ENCODE measurements around the gene ASTL.

ASTL gene

DNA sequence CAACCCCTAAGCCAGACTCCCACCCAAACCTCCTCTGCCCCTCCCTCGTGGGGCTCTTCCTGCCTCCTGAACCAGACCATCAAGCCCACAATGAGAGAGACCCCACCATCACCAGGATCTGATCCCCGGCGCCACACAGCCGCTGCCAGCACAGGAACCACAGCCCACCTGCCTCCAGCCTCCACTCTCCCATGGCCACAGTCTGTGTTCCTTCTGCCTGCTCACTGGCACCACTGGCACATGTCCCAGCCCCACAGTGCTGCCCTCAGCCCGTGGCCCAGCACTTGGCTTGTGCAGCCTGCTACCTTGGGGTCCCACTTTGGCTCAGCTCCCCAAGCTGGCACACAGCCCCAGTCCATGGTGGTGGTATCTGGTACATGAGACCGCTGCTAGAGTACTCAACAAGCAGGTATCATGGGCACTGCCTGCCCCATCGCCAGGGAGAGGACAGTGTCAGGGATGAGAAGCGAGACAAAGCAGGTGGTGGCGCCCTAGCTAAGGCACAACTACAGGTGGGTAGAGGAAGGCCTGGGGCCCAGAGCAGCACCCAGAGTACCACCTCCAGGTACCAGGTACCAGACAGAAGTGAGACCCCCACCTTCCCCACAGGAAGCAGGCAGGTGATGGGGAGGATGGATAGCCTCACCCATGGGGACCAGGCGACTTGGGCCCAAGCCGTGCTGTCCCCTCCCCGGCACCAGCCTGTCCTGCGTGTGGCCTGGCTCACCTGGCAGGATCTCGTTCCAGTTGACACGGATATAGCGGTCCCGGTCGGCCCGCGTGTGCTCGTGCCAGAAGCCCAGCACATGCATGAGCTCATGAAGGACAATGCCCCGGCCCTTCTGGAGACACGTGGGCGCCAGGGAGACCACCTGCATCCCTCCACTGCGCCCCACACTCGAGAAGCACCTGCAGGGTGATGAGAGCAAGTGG is 6.2 kb downstream of the ASTL start:
- Mint-ChIP-seq H3K9me3 (no peaks in the 10 kb centered on the region), H3K4me3 (peak overlapping the region; percentile 37), H3K27me3 (no peaks in the 10 kb centered on the region), H3K4me1 (ENCODE audit: low read depth) (peaks cover 27% of the 10 kb centered on the region), H3K27ac (peak overlapping the region; percentile 86), H3K36me3 (ENCODE audit: low read depth) (peaks cover 30% of the 10 kb centered on the region)
- DNase-seq, result no peak

DNA sequence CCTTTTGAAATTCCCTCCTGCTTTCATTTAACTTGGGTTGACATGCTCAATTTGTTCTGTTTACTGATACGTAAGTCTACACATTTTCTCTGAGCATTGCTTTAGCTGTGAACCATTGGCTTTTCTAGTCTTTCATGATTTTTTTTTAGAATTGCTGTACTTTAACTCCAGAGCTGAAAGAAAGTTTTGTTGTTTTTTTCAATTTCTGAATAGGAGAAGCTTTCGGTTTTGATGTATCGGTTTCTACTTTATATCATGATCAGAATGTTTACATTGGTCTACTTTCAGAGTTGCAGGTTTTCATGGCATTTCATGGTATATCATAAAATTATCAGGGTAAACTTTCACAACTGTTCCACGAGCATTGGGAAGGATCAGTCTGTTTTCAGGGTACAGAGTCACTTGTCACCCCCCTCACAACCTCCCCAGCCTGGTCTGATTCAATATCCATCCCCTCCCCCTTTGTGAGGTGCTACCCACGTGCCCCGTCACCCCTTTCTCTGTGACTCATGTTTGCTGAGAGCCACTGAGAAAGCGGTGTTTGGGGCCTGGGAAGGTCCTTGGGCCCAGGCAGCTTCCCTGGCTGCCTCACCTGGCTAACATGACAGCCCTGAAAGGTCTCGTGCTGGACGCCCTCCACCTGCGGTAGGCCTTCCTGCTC is 7.0 kb downstream of the ASTL start:
- peak overlapping the region; percentile 86 for H3K27ac Mint-ChIP-seq
- no peak for DNase-seq
- peaks cover 27% of the 10 kb centered on the region for H3K4me1 Mint-ChIP-seq (ENCODE audit: low read depth)
- H3K27me3 Mint-ChIP-seq, result no peaks in the 10 kb centered on the region
- no peaks in the 10 kb centered on the region for H3K9me3 Mint-ChIP-seq
- H3K4me3 Mint-ChIP-seq, result peak overlapping the region; percentile 37
- peaks cover 34% of the 10 kb centered on the region for H3K36me3 Mint-ChIP-seq (ENCODE audit: low read depth)

DNA sequence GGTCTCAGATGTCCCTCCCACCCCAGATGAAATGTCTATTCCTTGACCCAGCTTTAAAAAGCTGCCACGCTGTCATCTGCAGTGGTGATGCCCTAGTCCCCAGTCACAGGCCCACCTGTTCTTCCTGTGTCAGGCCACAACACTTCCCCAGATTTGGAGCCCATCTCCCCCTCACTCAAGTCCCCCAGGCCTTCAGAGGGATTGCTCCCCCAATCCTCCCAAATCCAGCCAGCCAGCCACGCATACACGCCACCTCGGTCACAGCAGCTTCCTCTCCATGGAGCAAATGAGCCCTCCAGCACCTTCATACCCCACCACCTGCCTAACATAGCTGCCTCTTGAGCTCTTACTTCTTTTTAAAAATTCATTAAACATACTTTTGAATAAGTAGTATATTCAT is 7.8 kb downstream of the ASTL start:
- H3K9me3 Mint-ChIP-seq, result no peaks in the 10 kb centered on the region
- no peak for DNase-seq
- H3K4me1 Mint-ChIP-seq (ENCODE audit: low read depth), result peaks cover 27% of the 10 kb centered on the region
- H3K27ac Mint-ChIP-seq, result peak overlapping the region; percentile 86
- no peaks in the 10 kb centered on the region for H3K27me3 Mint-ChIP-seq
- H3K4me3 Mint-ChIP-seq, result no peak overlapping the region
- H3K36me3 Mint-ChIP-seq (ENCODE audit: low read depth), result peaks cover 39% of the 10 kb centered on the region

DNA sequence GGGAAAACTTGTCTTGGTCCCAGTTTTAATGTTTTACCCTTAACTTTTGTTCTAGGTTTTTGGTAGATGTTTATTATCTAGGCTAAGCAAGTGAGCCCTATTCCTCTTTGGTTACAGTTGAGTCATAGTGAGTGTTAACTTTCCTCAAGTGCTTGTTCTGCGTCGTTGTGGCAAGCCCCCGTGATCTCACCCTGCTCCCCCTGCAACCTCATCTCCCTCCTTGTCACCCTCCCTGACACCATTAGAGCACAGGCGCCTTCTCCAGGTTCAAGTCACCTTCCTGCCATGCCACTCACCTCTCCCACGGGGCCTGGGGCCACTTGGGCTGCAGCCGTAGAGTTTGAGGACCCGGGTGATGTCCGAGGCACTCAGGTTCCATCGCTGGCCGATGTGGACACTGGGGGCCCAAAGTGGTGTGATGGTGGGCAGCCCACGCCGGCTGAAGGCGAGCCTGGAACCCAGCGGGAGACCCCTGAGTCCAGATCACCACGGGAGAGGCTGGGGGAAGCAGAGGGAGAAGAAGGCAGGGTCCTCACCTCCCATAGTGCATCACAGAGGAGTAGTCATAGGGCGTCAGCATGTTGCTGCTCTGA is 8.7 kb downstream of the ASTL start:
- Mint-ChIP-seq H3K4me1 (ENCODE audit: low read depth) (peaks cover 27% of the 10 kb centered on the region), H3K36me3 (ENCODE audit: low read depth) (peaks cover 35% of the 10 kb centered on the region), H3K27me3 (no peaks in the 10 kb centered on the region), H3K4me3 (no peak overlapping the region), H3K9me3 (no peaks in the 10 kb centered on the region), H3K27ac (peak overlapping the region; percentile 70)
- no peak for DNase-seq

DNA sequence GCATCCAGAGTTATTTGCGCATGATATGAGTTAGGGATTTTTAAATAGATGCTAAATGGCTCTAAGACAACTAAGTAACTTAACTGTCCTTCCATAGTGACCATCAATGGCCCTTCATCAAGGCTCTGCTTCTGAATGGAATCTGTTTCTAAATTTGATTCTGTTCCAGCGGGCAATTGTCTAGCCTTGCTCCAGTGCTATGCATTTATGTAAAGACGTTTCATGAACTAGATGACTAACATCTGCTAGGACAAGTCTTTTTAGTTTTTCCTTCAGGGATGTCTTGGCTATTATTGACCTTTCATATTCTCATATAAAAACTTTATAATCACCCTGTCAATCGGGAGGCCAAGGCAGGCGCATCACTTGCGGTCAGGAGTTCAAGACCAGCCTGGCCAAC is 9.8 kb downstream of the ASTL start:
- no peaks in the 10 kb centered on the region for H3K27me3 Mint-ChIP-seq
- no peak overlapping the region for H3K27ac Mint-ChIP-seq
- peaks cover 35% of the 10 kb centered on the region for H3K36me3 Mint-ChIP-seq (ENCODE audit: low read depth)
- DNase-seq, result no peak
- H3K4me1 Mint-ChIP-seq (ENCODE audit: low read depth), result peaks cover 27% of the 10 kb centered on the region
- no peaks in the 10 kb centered on the region for H3K9me3 Mint-ChIP-seq
- H3K4me3 Mint-ChIP-seq, result no peak overlapping the region

DNA sequence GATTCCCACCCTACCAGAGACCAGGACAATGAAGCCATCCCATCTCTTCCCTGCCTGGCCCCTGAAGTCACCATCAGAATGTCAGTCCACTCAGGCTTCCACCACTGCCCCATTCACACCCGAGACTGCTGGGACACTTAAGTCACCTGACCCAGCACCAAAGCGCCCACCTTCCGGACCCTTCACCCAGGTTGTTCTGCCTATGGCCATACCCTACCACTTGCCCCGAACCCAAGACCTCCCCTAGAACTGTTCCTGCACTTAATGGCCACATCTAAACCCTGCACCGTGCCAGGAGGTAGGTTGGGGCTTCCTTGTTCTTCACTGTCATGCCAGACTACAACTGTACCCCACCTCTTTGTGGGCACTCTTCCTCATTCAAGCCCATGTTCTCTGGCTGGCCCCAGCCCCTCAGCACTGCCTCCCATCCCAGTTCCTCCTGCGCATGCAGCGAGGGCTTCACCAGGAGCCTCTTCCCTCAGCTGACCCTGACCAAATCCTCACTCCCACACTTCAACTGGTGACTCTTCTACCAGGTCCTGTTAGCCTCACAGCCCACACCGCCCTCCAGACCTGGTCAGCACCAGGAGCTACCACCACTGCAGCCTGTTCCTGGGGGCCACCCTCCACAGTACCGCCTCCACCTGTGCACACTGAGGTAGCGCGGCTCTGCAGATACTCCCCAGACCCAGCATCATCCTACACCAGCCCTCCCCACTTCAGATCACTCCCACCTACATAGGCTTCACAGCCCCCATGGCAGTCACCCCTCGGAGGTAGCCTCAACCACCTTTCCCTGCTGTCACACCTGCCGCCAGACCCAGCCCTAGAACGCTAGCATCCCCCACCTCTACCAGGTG is 13.7 kb downstream of the ASTL start:
- peaks cover 18% of the 10 kb centered on the region for H3K36me3 Mint-ChIP-seq (ENCODE audit: low read depth)
- H3K4me1 Mint-ChIP-seq (ENCODE audit: low read depth), result peaks cover 13% of the 10 kb centered on the region
- peak overlapping the region; percentile 20 for H3K27ac Mint-ChIP-seq
- H3K4me3 Mint-ChIP-seq, result no peak overlapping the region
- peaks cover 23% of the 10 kb centered on the region for H3K27me3 Mint-ChIP-seq
- DNase-seq, result no peak
- no peaks in the 10 kb centered on the region for H3K9me3 Mint-ChIP-seq

DNA sequence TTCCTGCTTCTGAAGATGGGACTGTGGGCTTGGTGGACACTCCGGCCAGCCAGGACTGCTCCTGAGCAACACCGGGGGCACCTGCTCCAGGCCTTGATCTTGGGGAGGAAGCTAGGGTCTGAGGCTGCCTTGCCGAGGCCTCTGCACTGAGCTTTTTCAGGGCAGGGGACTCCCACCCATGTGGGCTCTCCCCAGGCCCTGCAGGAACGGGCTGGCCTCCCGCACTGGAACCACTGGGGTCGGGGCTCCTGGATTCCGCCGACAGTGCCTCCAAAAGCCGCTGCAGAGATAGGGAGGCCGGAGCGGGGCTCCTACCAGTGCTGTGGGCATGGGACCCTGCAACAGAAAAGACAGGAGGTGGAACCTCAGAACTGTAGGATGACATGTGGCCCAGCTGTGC is 14.4 kb downstream of the ASTL start:
- Mint-ChIP-seq H3K27me3 (peaks cover 29% of the 10 kb centered on the region), H3K4me1 (ENCODE audit: low read depth) (peaks cover 9% of the 10 kb centered on the region), H3K4me3 (no peak overlapping the region), H3K36me3 (ENCODE audit: low read depth) (peaks cover 14% of the 10 kb centered on the region), H3K27ac (no peak overlapping the region), H3K9me3 (no peaks in the 10 kb centered on the region)
- no peak for DNase-seq

DNA sequence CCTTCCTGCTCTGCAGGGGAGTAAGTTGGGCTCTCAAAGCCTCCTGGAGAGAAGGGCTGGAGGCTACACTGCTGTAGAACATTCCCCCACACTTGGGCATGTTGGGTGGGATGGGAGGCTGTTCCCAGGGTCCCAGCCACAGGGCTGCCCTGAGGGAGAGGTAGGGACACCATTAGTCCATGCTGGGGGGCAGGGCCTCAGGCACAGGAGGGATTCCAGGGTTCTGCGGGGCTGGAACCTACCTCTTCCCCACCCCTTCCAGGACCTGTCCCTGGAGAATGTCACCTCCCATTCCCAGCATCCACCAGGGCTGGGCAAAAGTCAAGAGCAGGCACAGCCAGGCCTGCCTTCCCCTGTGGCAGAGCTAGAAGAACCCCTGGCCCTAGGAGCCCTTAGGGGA is 15.0 kb downstream of the ASTL start:
- H3K9me3 Mint-ChIP-seq, result no peaks in the 10 kb centered on the region

DNA sequence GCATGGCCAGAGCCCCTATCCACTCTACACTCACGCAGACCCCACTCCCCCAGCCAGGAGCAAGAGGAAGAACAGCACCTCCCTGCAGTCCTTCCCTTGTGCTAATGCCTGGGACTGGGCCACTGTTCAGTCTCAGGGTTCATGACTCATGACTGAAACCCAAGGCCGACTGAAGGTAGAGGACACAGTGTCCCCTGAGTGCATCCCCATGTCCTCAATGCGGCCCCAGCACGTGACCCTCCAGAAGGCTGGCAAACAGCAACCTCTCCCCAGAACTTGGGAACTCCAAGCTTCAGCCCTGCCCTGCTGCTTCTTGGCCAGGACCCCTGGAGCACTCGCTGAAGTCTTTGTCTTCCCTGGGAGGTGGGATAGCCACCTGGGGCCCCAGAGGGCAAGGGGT is 15.9 kb downstream of the ASTL start:
- Mint-ChIP-seq H3K27me3 (peaks cover 37% of the 10 kb centered on the region), H3K4me3 (no peak overlapping the region), H3K9me3 (no peaks in the 10 kb centered on the region), H3K36me3 (ENCODE audit: low read depth) (peaks cover 11% of the 10 kb centered on the region), H3K27ac (no peak overlapping the region), H3K4me1 (ENCODE audit: low read depth) (peaks cover 17% of the 10 kb centered on the region)
- no peak for DNase-seq

More for the DNA sequence above, 15.0 kb downstream of the ASTL start:
- Mint-ChIP-seq H3K27ac (no peak overlapping the region), H3K36me3 (ENCODE audit: low read depth) (peaks cover 11% of the 10 kb centered on the region), H3K4me3 (no peak overlapping the region), H3K27me3 (peaks cover 34% of the 10 kb centered on the region), H3K4me1 (ENCODE audit: low read depth) (peaks cover 9% of the 10 kb centered on the region)
- no peak for DNase-seq

DNA sequence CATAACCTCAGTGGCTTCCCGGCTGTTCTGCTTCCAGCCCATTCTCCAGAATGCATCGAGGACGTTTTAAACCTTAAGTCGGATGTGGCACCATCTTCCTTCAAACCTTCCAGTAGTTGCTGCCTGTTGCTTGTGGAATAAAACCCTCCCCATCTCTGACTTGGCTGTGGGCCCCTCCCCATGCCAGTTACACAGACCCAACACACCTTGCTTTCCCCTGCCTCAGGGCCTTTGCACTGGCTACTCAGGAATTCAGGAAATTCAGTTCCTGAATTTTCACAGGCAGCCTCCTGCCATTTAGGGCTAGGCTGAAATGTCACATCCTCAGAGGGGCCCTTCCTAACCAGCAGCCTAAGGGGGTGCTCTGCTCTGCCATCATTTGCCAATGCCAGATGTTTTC is 16.9 kb downstream of the ASTL start:
- H3K36me3 Mint-ChIP-seq (ENCODE audit: low read depth), result peaks cover 5% of the 10 kb centered on the region
- H3K9me3 Mint-ChIP-seq, result no peaks in the 10 kb centered on the region
- H3K27ac Mint-ChIP-seq, result no peak overlapping the region

DNA sequence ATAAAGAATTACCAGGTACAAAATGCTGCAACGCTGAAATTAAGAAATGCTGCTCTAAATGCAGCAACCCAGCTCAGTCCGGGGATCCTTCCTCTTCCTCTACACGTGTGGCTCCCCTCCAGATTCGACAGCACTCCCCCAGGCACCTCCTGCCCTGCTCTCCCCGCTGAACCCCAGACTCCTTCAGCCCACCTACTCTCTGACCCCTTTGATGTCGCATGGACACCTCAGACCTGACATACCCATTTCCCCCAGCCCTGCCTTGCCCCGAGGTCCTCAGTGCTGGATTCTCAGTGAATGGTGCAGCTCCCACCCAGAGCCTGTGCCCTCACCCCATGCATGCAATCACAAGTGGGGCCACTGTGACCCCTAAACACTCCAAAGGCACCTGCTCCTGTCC is 17.3 kb downstream of the ASTL start:
- no peak overlapping the region for H3K27ac Mint-ChIP-seq
- peaks cover 20% of the 10 kb centered on the region for H3K4me1 Mint-ChIP-seq (ENCODE audit: low read depth)
- no peak for DNase-seq
- no peak overlapping the region for H3K4me3 Mint-ChIP-seq
- peaks cover 3% of the 10 kb centered on the region for H3K36me3 Mint-ChIP-seq (ENCODE audit: low read depth)
- no peaks in the 10 kb centered on the region for H3K9me3 Mint-ChIP-seq
- peaks cover 40% of the 10 kb centered on the region for H3K27me3 Mint-ChIP-seq

More for the DNA sequence above, 16.9 kb downstream of the ASTL start:
- H3K4me3 Mint-ChIP-seq, result no peak overlapping the region
- no peak for DNase-seq
- H3K4me1 Mint-ChIP-seq (ENCODE audit: low read depth), result peaks cover 20% of the 10 kb centered on the region
- peaks cover 37% of the 10 kb centered on the region for H3K27me3 Mint-ChIP-seq

DNA sequence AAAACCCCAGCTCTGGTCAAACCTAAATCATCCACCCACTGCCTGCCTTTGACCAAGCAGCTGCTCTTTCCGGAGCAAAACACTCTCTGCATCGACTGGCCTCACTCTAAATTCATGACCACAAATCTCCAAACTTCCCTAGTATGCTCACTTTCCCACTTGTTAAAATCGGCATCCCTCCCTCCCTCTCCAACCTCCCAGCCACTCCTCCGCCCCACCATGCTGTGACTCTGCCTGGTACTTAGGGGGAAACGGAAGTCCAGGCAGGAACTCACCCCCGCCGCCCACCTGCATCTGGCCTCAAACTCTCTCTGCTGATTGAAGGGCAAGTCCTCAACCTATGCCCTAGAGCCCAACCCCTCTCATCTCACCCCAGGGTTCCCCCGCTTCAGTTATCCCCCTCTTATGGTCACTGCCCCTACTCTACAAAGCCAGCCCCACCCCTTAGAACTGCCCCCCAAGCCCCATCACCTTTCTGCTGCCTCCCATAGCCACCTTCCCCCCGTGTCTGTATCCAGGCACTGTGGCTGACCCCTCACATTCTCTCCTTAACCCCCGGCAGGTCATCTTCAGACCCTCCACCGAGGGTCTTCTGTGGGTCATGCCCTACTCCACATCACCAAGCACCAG is 18.1 kb downstream of the ASTL start:
- no peak overlapping the region for H3K4me3 Mint-ChIP-seq
- no peaks in the 10 kb centered on the region for H3K36me3 Mint-ChIP-seq (ENCODE audit: low read depth)
- peaks cover 26% of the 10 kb centered on the region for H3K4me1 Mint-ChIP-seq (ENCODE audit: low read depth)
- no peak overlapping the region for H3K27ac Mint-ChIP-seq
- H3K9me3 Mint-ChIP-seq, result no peaks in the 10 kb centered on the region
- H3K27me3 Mint-ChIP-seq, result peaks cover 48% of the 10 kb centered on the region
- no peak for DNase-seq

DNA sequence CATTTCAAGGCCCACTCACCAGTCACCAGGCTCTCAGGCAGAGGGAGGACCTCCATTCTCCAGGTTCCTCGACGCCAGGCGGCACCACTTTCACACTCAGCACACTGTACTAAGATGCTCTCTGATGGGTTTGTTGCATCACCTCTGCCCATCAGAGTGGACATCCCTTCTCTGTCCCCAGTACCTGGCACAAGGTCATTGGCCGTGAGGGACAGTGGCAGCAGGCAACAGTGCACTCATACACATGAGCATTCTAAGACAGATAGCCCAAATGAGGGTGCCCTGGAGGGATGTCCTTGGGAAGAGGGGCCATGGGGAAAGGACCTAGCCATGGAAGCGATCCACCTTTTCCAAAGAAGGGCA is 18.9 kb downstream of the ASTL start:
- H3K27me3 Mint-ChIP-seq, result peaks cover 48% of the 10 kb centered on the region
- H3K9me3 Mint-ChIP-seq, result no peaks in the 10 kb centered on the region
- H3K4me3 Mint-ChIP-seq, result no peak overlapping the region
- no peaks in the 10 kb centered on the region for H3K36me3 Mint-ChIP-seq (ENCODE audit: low read depth)
- H3K27ac Mint-ChIP-seq, result no peak overlapping the region
- peaks cover 26% of the 10 kb centered on the region for H3K4me1 Mint-ChIP-seq (ENCODE audit: low read depth)
- no peak for DNase-seq
